C4-2B (cell line): ENCODE measurements around the gene SREBF1.

Experiments used
- H3K27ac ChIP-seq: fragments of 450-650 bp; 2 replicates; pipeline ENCODE4 v1.5.1; 2017
- CTCF ChIP-seq: fragments of 450-650 bp; conservative IDR thresholded peaks from 2 replicates; pipeline ENCODE4 v1.5.1; 2017; ENCODE audit warnings: mild to moderate bottlenecking
- ZFX ChIP-seq: fragments of 450-650 bp; IDR thresholded peaks from 2 replicates; pipeline ENCODE4 v1.6.1; 2017

Gene SREBF1

GRCh38 chr17:17797119-17797809, 39.5 kb downstream of the SREBF1 start:
- TF ChIP-seq CTCF: no peak
- no peak for TF ChIP-seq ZFX
- H3K27ac ChIP-seq: no peak overlapping the region

GRCh38 chr17:17796787-17797061, 40.1 kb downstream of the SREBF1 start:
- TF ChIP-seq ZFX (no peak), CTCF (no peak)
- no peak overlapping the region for H3K27ac ChIP-seq

- H3K27ac ChIP-seq: no peak overlapping the region
- TF ChIP-seq CTCF: no peak
- TF ChIP-seq ZFX: no peak
Measured at GRCh38 chr17:17795946-17796786, 40.6 kb downstream of the SREBF1 start.

- no peak overlapping the region for H3K27ac ChIP-seq
- TF ChIP-seq CTCF (no peak), ZFX (no peak)
Measured at GRCh38 chr17:17795296-17795695, 41.5 kb downstream of the SREBF1 start.

- no peak for TF ChIP-seq CTCF
- TF ChIP-seq ZFX: no peak
- H3K27ac ChIP-seq: no peak overlapping the region
Measured at GRCh38 chr17:17794382-17794781, 42.4 kb downstream of the SREBF1 start.

GRCh38 chr17:17793378-17794214, 43.2 kb downstream of the SREBF1 start:
- TF ChIP-seq ZFX: no peak
- H3K27ac ChIP-seq: no peak overlapping the region

GRCh38 chr17:17792551-17793377, 44.0 kb downstream of the SREBF1 start:
- H3K27ac ChIP-seq: no peak overlapping the region
- TF ChIP-seq CTCF: no peak
- TF ChIP-seq ZFX: no peak
